Transverse colon (tissue), 3 donors: ENCODE data around the gene HSBP1.

ENCODE experiments used
- POLR2A ChIP-seq: fragments of 450-650 bp; IDR thresholded peaks from one replicate; pipeline ENCODE4 v1.6.1; 2016; ENCODE audit warnings: antibody characterized with exemption, mild to moderate bottlenecking, moderate library complexity
- TF ChIP-seq, protein P1 (sequence below), 5 experiments: fragments of 200-600 bp in 3 of 5; fragments of 450-650 bp in 2 of 5; sonication (generic) in 3 of 5; IDR thresholded peaks; 1 replicate in 2 of 5; 2 replicates in 3 of 5; pipeline ENCODE4 v1.5.1; 2016 to 2017; ENCODE audit warnings: antibody characterized with exemption in 5 of 5, inconsistent platforms in 3 of 5, mild to moderate bottlenecking in 2 of 5, moderate library complexity in 1 of 5

DNA sequence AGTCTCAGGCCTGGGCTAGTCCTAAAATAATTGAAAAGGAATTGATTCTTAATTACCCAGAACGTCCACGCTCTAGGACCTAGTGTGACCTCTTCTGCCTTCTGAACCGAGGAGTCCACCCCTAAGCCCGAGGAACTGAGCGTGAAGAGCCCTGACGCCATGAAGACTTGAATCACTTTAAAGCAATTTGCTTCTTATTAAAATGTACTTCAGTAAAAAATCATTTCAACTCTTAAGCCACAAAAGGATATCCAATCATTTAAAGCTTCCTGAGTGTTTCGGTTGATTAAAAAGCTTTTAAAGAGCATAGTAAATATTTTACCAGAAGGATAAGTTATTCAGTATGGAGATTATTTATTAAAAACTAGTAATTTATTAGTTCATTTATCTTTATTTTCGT, 11.6 kb downstream of the HSBP1 start:
- TF ChIP-seq, protein P1, sequence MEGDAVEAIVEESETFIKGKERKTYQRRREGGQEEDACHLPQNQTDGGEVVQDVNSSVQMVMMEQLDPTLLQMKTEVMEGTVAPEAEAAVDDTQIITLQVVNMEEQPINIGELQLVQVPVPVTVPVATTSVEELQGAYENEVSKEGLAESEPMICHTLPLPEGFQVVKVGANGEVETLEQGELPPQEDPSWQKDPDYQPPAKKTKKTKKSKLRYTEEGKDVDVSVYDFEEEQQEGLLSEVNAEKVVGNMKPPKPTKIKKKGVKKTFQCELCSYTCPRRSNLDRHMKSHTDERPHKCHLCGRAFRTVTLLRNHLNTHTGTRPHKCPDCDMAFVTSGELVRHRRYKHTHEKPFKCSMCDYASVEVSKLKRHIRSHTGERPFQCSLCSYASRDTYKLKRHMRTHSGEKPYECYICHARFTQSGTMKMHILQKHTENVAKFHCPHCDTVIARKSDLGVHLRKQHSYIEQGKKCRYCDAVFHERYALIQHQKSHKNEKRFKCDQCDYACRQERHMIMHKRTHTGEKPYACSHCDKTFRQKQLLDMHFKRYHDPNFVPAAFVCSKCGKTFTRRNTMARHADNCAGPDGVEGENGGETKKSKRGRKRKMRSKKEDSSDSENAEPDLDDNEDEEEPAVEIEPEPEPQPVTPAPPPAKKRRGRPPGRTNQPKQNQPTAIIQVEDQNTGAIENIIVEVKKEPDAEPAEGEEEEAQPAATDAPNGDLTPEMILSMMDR (IDR thresholded peaks at IDR 0.05): no peak
- no peak for TF ChIP-seq POLR2A
